Measurements from ENCODE around the gene BOD1L2. TPM values are rescaled to one million over a fixed set of nuclear protein-coding genes. Genes with fewer than 3 reads are reported as not detected.

Gene BOD1L2
- total RNA-seq, 4 donors from 2014 or later: not detected

GRCh38 chr18:57122936-57123510 is 23.9 kb upstream of the BOD1L2 start:
- no peak for ATAC-seq (ENCODE audit: low FRiP score)
- no peak for DNase-seq (ENCODE audit: low spot score)
- no peak for TF ChIP-seq CTCF (IDR thresholded peaks at IDR 0.05)

GRCh38 chr18:57125627-57126026 is 21.3 kb upstream of the BOD1L2 start:
- ATAC-seq (ENCODE audit: low FRiP score) (no peak), DNase-seq (ENCODE audit: low spot score) (no peak)
- no peak for TF ChIP-seq CTCF (IDR thresholded peaks at IDR 0.05)

- DNase-seq (ENCODE audit: low spot score): no peak
- TF ChIP-seq CTCF (IDR thresholded peaks at IDR 0.05): no peak
- ATAC-seq (ENCODE audit: low FRiP score): no peak
Measured at GRCh38 chr18:57128220-57128932, 18.5 kb upstream of the BOD1L2 start.

- no peak for DNase-seq (ENCODE audit: low spot score)
- ATAC-seq (ENCODE audit: low FRiP score): no peak
- TF ChIP-seq CTCF (IDR thresholded peaks at IDR 0.05): no peak
Measured at GRCh38 chr18:57131101-57131500, 15.8 kb upstream of the BOD1L2 start.

- no peak for TF ChIP-seq CTCF (IDR thresholded peaks at IDR 0.05)
- ATAC-seq (ENCODE audit: low FRiP score): no peak
Measured at GRCh38 chr18:57131782-57132181, 15.1 kb upstream of the BOD1L2 start.

GRCh38 chr18:57134618-57135135 is 12.2 kb upstream of the BOD1L2 start:
- TF ChIP-seq CTCF (IDR thresholded peaks at IDR 0.05): no peak
- ATAC-seq (ENCODE audit: low FRiP score): no peak

More at GRCh38 chr18:57131782-57132181, 15.1 kb upstream of the BOD1L2 start:
- no peak for DNase-seq (ENCODE audit: low spot score)

GRCh38 chr18:57135699-57136098 is 11.2 kb upstream of the BOD1L2 start:
- DNase-seq (ENCODE audit: low spot score) (no peak), ATAC-seq (ENCODE audit: low FRiP score) (no peak)
- no peak for TF ChIP-seq CTCF (IDR thresholded peaks at IDR 0.05)

More at GRCh38 chr18:57134618-57135135, 12.2 kb upstream of the BOD1L2 start:
- DNase-seq (ENCODE audit: low spot score): no peak

Measured in omental fat pad (tissue), 4 donors.